ENCODE measurements around the gene CHST12.

Gene CHST12

DNA sequence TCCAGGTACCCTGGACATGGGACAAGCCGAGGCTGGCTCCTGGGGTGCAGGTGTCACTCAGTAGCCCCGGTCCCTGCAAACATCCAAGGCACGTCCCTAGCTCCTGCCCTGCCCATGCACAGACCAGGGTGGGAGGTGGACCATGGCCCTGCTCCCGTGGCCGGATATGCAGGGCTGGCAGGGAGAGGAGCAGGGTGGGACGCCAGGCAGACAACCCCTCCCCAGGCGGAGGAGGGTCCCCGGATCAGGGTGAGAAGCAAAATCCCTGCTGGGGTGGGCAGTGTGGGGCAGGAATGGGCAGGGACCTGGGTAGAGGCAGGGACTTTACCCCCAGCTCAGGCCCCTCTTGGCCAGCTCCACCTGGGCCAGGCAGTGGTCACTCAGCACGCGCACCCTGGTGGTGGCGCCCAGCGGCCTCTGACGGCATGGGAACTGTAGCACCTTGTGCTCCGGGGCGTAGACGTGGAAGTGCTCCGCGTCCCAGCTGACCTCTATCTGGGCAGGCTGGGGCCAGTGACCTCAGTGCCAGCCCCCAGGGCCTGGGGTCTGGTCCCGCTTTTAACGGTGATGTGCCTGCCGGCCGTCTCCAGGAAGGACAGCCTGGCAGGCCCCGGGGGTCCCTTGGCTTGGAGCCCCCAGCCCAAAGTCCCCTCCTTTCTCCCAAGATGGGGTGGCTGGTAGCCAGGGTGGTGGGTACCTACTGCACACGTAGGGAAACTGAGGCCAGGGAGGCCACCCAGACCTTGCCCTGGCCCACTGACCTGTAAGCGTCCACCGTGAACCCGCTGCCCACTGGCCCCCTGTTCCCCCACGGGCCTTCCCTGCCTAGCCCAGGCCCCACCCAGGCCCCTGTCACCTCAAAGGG lies 71.6 kb downstream of the CHST12 start:
- Histone ChIP-seq H3K9me2 (replicated peaks; ENCODE audit: control insufficient read depth, low read length) (no peaks in the 10 kb centered on the region), H3K79me2 (ENCODE audit: control insufficient read depth, low read length) (no peaks in the 10 kb centered on the region), H4K20me1 (ENCODE audit: control insufficient read depth, insufficient read depth, low read depth, low read length) (no peaks in the 10 kb centered on the region; the same call in 1 of the 2 replicates), H3K9me3 (ENCODE audit: control insufficient read depth, insufficient read depth, low read length) (no peaks in the 10 kb centered on the region), H3F3A (ENCODE audit: control insufficient read depth, insufficient read depth) (no peaks in the 10 kb centered on the region), H3K4me3 (ENCODE audit: low read length) (no peak overlapping the region), H3K36me3 (ENCODE audit: control insufficient read depth, low read length) (no peaks in the 10 kb centered on the region), H3K27me3 (ENCODE audit: control insufficient read depth, low read length) (peaks cover 9% of the 10 kb centered on the region; the same call in 1 of the 2 replicates), H3K4me1 (ENCODE audit: control insufficient read depth, low read length) (peaks cover 7% of the 10 kb centered on the region; the same call in 1 of the 2 replicates), H3K27ac (ENCODE audit: low read depth, low read length) (no peak overlapping the region), H3K4me2 (ENCODE audit: low read length) (no peak overlapping the region)
- TF ChIP-seq, protein P1, sequence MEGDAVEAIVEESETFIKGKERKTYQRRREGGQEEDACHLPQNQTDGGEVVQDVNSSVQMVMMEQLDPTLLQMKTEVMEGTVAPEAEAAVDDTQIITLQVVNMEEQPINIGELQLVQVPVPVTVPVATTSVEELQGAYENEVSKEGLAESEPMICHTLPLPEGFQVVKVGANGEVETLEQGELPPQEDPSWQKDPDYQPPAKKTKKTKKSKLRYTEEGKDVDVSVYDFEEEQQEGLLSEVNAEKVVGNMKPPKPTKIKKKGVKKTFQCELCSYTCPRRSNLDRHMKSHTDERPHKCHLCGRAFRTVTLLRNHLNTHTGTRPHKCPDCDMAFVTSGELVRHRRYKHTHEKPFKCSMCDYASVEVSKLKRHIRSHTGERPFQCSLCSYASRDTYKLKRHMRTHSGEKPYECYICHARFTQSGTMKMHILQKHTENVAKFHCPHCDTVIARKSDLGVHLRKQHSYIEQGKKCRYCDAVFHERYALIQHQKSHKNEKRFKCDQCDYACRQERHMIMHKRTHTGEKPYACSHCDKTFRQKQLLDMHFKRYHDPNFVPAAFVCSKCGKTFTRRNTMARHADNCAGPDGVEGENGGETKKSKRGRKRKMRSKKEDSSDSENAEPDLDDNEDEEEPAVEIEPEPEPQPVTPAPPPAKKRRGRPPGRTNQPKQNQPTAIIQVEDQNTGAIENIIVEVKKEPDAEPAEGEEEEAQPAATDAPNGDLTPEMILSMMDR (IDR thresholded peaks at IDR 0.05; ENCODE audit: low read depth, low read length, poor library complexity, severe bottlenecking): no peak
- TF ChIP-seq EZH2phosphoT487 (IDR thresholded peaks at IDR 0.05; ENCODE audit: borderline replicate concordance, low read length): no peak

DNA sequence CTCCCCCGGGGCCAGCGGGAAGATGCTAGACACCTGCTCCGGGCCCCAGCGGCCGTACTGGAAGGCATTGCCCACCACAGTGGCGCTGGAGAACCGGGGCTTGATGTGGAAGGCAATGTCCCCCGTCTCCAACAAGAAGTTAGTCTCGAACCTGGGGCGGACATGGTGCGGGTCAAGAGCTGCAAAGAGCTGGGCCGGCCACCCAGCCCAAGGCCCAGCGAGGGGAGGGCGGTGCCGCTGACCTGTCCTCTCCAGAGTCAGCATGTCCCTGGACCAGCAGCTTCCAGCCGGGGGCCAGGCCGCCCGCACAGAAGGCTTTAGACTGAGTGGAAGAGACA lies 72.2 kb downstream of the CHST12 start:
- H3K4me2 ChIP-seq (ENCODE audit: low read length): no peak overlapping the region

DNA sequence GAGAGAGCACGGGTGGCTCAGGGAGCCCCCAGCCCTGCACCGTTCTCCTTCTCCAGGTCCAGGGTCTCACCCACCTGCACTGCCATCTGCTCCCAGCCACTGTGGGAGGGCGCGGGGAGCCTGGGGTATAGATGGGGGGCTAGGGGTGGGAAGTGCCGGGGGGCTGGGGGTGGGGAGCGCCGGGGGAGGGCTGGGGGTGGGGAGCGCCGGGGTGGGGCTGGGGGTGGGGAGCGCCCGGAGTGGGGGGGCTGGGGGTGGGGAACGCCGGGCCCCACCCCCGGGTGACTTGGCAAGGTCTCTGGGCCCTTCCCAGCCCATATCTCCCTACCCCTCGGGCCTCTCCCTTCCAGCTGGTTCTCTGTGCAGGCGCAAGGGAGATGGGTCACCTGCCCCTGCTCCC lies 72.9 kb downstream of the CHST12 start, which contains the start of gene GRIFIN:
Gene GRIFIN (minus strand): TSS at position 101 of the 400 bp plus-strand sequence. CDS start 15 bp downstream, at position 86.
- Histone ChIP-seq H3K4me1 (ENCODE audit: control insufficient read depth, low read length) (peaks cover 7% of the 10 kb centered on the region; the same call in 1 of the 2 replicates), H4K20me1 (ENCODE audit: control insufficient read depth, insufficient read depth, low read depth, low read length) (no peaks in the 10 kb centered on the region; the same call in 1 of the 2 replicates), H3K4me3 (ENCODE audit: low read length) (no peak within 1 kb of the TSS), H3K27me3 (ENCODE audit: control insufficient read depth, low read length) (peaks cover under 1% of the 10 kb centered on the region; the same call in 1 of the 2 replicates), H3K27ac (ENCODE audit: low read depth, low read length) (no peak within 1 kb of the TSS), H3K9me3 (ENCODE audit: control insufficient read depth, insufficient read depth, low read length) (no peaks in the 10 kb centered on the region), H3K9me2 (replicated peaks; ENCODE audit: control insufficient read depth, low read length) (no peaks in the 10 kb centered on the region), H3K36me3 (ENCODE audit: control insufficient read depth, low read length) (no peaks in the 10 kb centered on the region), H3K4me2 (ENCODE audit: low read length) (no peak within 1 kb of the TSS), H3F3A (ENCODE audit: control insufficient read depth, insufficient read depth) (no peaks in the 10 kb centered on the region), H3K79me2 (ENCODE audit: control insufficient read depth, low read length) (no peaks in the 10 kb centered on the region)
- TF ChIP-seq, protein P1 (IDR thresholded peaks at IDR 0.05; ENCODE audit: low read depth, low read length, poor library complexity, severe bottlenecking): no peak
- no peak for TF ChIP-seq EZH2phosphoT487 (IDR thresholded peaks at IDR 0.05; ENCODE audit: borderline replicate concordance, low read length)

More for the DNA sequence above, 72.2 kb downstream of the CHST12 start:
- H3K36me3 ChIP-seq (ENCODE audit: control insufficient read depth, low read length): no peaks in the 10 kb centered on the region
- peaks cover 7% of the 10 kb centered on the region; the same call in 1 of the 2 replicates for H3K27me3 ChIP-seq (ENCODE audit: control insufficient read depth, low read length)
- H3K9me3 ChIP-seq (ENCODE audit: control insufficient read depth, insufficient read depth, low read length): no peaks in the 10 kb centered on the region
- no peak for TF ChIP-seq EZH2phosphoT487 (IDR thresholded peaks at IDR 0.05; ENCODE audit: borderline replicate concordance, low read length)
- TF ChIP-seq, protein P1 (IDR thresholded peaks at IDR 0.05; ENCODE audit: low read depth, low read length, poor library complexity, severe bottlenecking): no peak
- H4K20me1 ChIP-seq (ENCODE audit: control insufficient read depth, insufficient read depth, low read depth, low read length): no peaks in the 10 kb centered on the region; the same call in 1 of the 2 replicates
- H3K27ac ChIP-seq (ENCODE audit: low read depth, low read length): no peak overlapping the region
- no peaks in the 10 kb centered on the region for H3K9me2 ChIP-seq (replicated peaks; ENCODE audit: control insufficient read depth, low read length)
- H3K4me1 ChIP-seq (ENCODE audit: control insufficient read depth, low read length): peaks cover 7% of the 10 kb centered on the region; the same call in 1 of the 2 replicates
- H3K4me3 ChIP-seq (ENCODE audit: low read length): no peak overlapping the region
- H3F3A ChIP-seq (ENCODE audit: control insufficient read depth, insufficient read depth): no peaks in the 10 kb centered on the region
- H3K79me2 ChIP-seq (ENCODE audit: control insufficient read depth, low read length): no peaks in the 10 kb centered on the region
